Nephron progenitor cell (in vitro differentiated cells): ENCODE measurements around the gene TCOF1.

Source experiments
- DNase-seq: peaks from one replicate; pipeline ENCODE4 v3.0.0; 2021
- H3K27ac Mint-ChIP-seq: 2 replicates; pipeline ENCODE4 v1.8.0; 2021; ENCODE audit warnings: mild to moderate bottlenecking, moderate library complexity, mixed read lengths
- H3K27me3 Mint-ChIP-seq: 2 replicates; pipeline ENCODE4 v1.8.0; 2021; ENCODE audit warnings: mild to moderate bottlenecking, low read depth, mixed read lengths; ENCODE audit not compliant: poor library complexity
- H3K36me3 Mint-ChIP-seq: 2 replicates; pipeline ENCODE4 v1.8.0; 2021; ENCODE audit warnings: low read depth, mixed read lengths
- H3K4me1 Mint-ChIP-seq: 2 replicates; pipeline ENCODE4 v1.8.0; 2021; ENCODE audit warnings: mixed read lengths
- H3K4me3 Mint-ChIP-seq: 2 replicates; pipeline ENCODE4 v1.8.0; 2021; ENCODE audit warnings: mild to moderate bottlenecking, moderate library complexity, mixed read lengths
- H3K9me3 Mint-ChIP-seq: 2 replicates; pipeline ENCODE4 v1.8.0; 2021; ENCODE audit warnings: mild to moderate bottlenecking, moderate library complexity, mixed read lengths
- CTCF ChIP-seq: fragments of 200-600 bp; sonication (generic); IDR thresholded peaks from 2 replicates; pipeline ENCODE4 v1.5.0; 2021; ENCODE audit warnings: antibody characterized with exemption

TCOF1 gene

DNA sequence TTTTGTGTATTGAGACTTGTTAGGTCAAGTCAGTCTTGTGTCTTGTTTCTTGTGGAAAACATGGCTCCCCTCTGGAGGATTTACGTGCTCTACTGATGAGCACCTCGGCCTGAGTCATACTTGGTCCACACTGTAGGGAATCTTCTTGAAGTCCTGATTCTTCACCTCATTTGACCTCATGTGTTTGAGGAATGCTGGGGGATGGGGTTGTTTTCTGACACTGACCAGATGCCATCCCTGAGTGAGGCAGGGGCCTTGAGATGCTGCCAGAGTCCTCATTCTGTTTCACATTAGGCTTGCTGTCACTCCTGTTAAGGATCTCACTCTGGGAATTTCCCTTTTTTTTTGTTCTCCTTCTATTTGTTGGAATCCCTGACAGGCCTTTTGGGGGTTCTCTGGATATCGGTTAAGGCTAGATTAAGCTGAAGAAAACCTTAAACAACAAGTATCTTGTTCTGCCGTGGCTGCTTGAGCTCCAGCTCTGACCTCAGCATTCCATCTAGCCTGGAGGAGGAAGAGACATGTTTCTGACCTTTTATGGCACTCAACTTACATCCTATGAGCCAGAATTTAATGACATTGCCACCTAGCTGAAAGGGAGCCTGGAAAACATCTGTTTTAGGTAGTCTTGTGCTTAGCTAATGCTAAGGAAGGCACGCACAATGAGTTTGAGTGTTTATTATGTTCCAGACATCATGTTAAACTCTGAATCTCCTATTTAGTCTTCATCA is 20.6 kb downstream of the TCOF1 start:
- Mint-ChIP-seq H3K4me1 (peaks cover 12% of the 10 kb centered on the region), H3K27me3 (no peaks in the 10 kb centered on the region), H3K36me3 (peaks cover 59% of the 10 kb centered on the region), H3K9me3 (no peaks in the 10 kb centered on the region), H3K4me3 (no peak overlapping the region), H3K27ac (peak overlapping the region; percentile 91)
- no peak for DNase-seq
- TF ChIP-seq CTCF, result no peak

DNA sequence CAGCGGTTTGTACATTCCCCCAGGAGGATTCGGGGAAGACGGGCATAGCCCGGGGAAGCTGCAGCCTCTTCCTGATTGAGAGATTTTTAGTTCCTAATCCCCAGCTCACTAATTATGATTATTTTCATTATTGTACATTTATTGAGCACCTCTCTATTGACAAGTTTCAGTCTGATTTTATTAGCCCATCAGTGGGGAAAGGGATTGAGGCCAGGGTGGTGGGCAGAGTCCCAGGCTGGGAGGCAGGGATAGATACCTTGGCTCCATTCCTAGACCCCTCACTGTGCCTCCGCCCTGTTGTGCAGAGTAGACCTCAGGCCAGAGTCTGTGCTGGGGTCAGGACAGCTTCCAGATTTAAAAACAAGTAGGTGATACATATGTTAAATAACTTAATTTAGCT is 27.2 kb downstream of the TCOF1 start:
- no peaks in the 10 kb centered on the region for H3K9me3 Mint-ChIP-seq
- peaks cover 13% of the 10 kb centered on the region for H3K4me1 Mint-ChIP-seq
- no peak overlapping the region for H3K4me3 Mint-ChIP-seq
- no peak for DNase-seq
- peaks cover 33% of the 10 kb centered on the region for H3K36me3 Mint-ChIP-seq
- TF ChIP-seq CTCF, result no peak
- H3K27me3 Mint-ChIP-seq, result no peaks in the 10 kb centered on the region
- no peak overlapping the region for H3K27ac Mint-ChIP-seq

- peak overlapping the region; percentile 55 for H3K27ac Mint-ChIP-seq
- no peak overlapping the region for H3K4me3 Mint-ChIP-seq
- no peak for TF ChIP-seq CTCF
- H3K4me1 Mint-ChIP-seq, result peaks cover 22% of the 10 kb centered on the region
- H3K36me3 Mint-ChIP-seq, result peaks cover 24% of the 10 kb centered on the region
- H3K27me3 Mint-ChIP-seq, result no peaks in the 10 kb centered on the region
- H3K9me3 Mint-ChIP-seq, result no peaks in the 10 kb centered on the region
- no peak for DNase-seq
These were observed 28.7 kb downstream of the TCOF1 start for GRCh38 chr5:150386024-150386855.

- TF ChIP-seq CTCF, result no peak
- no peaks in the 10 kb centered on the region for H3K27me3 Mint-ChIP-seq
- H3K4me1 Mint-ChIP-seq, result peaks cover 22% of the 10 kb centered on the region
- H3K9me3 Mint-ChIP-seq, result no peaks in the 10 kb centered on the region
- peak overlapping the region; percentile 47 for H3K4me3 Mint-ChIP-seq
- peak overlapping the region; percentile 83 for H3K27ac Mint-ChIP-seq
- DNase-seq, result no peak
- H3K36me3 Mint-ChIP-seq, result peaks cover 17% of the 10 kb centered on the region
These were observed 32.2 kb downstream of the TCOF1 start for GRCh38 chr5:150389531-150390266.

- DNase-seq, result no peak
- Mint-ChIP-seq H3K4me1 (peaks cover 22% of the 10 kb centered on the region), H3K9me3 (no peaks in the 10 kb centered on the region), H3K4me3 (no peak overlapping the region), H3K27me3 (peaks cover 3% of the 10 kb centered on the region), H3K27ac (peak overlapping the region; percentile 83), H3K36me3 (peaks cover 29% of the 10 kb centered on the region)
- no peak for TF ChIP-seq CTCF
These were observed 33.8 kb downstream of the TCOF1 start for GRCh38 chr5:150391064-150391834.
